ENCODE data around the gene PSG5.

DNA sequence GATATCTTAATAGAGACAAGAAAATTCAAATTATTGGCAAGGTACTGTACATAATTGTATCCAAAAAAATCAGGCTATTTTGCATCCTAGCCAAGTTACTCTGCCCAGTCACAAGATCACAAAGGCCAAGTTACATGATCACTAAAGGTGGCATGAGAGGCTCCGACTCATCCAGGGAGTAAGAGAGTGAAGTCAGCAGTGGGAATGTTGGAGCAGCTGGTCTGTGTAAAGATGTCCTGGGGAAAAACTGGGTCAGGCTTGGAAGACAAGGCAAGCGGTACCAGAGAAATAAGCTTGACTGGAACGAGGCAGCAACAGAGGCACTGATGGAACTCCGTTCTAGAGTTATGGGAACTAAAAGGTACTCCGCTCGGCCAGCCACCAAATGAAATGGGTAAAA lies 53.6 kb downstream of the PSG5 start:
- no peak for TF ChIP-seq TAF1 (IDR thresholded peaks at IDR 0.05; ENCODE audit: borderline replicate concordance, insufficient read depth, low read length)
- TF ChIP-seq POLR2AphosphoS5 (IDR thresholded peaks at IDR 0.05; ENCODE audit: low read depth, low read length), result no peak
- TF ChIP-seq, protein P1, sequence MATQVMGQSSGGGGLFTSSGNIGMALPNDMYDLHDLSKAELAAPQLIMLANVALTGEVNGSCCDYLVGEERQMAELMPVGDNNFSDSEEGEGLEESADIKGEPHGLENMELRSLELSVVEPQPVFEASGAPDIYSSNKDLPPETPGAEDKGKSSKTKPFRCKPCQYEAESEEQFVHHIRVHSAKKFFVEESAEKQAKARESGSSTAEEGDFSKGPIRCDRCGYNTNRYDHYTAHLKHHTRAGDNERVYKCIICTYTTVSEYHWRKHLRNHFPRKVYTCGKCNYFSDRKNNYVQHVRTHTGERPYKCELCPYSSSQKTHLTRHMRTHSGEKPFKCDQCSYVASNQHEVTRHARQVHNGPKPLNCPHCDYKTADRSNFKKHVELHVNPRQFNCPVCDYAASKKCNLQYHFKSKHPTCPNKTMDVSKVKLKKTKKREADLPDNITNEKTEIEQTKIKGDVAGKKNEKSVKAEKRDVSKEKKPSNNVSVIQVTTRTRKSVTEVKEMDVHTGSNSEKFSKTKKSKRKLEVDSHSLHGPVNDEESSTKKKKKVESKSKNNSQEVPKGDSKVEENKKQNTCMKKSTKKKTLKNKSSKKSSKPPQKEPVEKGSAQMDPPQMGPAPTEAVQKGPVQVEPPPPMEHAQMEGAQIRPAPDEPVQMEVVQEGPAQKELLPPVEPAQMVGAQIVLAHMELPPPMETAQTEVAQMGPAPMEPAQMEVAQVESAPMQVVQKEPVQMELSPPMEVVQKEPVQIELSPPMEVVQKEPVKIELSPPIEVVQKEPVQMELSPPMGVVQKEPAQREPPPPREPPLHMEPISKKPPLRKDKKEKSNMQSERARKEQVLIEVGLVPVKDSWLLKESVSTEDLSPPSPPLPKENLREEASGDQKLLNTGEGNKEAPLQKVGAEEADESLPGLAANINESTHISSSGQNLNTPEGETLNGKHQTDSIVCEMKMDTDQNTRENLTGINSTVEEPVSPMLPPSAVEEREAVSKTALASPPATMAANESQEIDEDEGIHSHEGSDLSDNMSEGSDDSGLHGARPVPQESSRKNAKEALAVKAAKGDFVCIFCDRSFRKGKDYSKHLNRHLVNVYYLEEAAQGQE (IDR thresholded peaks at IDR 0.05; ENCODE audit: insufficient read depth in 1 of 2, low read depth in 2 of 2, low read length in 2 of 2), result no peak
- TF ChIP-seq SIN3A (IDR thresholded peaks at IDR 0.05; ENCODE audit: borderline replicate concordance, insufficient read depth, low read length), result no peak

Measured in PFSK-1 (cell line).